ENCODE measurements around the gene SUCLG2.

SUCLG2 gene

DNA sequence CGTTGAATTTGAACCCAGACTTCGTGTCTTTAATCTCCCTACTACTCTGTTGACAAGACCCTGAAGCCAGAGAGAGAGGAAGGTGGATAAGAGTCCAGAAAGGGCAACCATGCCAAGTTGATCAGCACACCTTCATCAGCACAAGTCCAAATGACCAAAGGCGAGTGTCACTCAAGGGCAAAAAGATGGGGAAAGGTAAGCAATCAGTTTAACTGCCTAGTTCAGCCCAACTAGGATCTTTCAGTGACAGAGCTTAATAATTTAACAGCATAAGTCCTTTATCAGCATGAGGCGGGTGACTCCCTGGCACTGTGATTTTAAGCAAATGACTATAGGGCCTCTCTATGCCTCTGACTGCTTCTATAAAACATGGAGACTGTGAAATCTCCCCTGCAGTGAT lies 6.2 kb downstream of the SUCLG2 start:
- no peak for DNase-seq

DNA sequence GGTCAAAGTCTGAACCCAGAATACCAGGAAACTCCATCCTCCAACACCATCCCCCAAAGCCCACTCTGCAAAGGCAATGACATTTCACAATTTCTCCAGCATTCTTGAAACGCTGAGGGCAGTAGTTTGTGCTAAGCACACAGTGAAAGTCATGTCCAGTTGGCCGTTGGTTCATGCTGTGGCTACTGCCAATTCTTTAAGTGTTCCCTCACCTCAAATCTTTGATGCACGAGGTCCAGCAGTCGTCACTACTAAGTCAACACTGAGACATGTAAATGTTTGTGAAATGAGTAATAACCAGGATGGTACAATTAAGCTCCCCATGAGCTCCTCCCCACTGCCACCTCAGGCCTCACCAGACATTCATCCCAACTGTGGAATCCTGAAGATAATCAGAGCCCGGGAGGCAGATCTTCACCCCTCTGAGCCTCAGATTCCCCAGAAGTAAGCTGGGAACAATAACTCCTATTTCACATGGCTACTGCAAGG lies 7.0 kb downstream of the SUCLG2 start:
- DNase-seq: no peak

DNA sequence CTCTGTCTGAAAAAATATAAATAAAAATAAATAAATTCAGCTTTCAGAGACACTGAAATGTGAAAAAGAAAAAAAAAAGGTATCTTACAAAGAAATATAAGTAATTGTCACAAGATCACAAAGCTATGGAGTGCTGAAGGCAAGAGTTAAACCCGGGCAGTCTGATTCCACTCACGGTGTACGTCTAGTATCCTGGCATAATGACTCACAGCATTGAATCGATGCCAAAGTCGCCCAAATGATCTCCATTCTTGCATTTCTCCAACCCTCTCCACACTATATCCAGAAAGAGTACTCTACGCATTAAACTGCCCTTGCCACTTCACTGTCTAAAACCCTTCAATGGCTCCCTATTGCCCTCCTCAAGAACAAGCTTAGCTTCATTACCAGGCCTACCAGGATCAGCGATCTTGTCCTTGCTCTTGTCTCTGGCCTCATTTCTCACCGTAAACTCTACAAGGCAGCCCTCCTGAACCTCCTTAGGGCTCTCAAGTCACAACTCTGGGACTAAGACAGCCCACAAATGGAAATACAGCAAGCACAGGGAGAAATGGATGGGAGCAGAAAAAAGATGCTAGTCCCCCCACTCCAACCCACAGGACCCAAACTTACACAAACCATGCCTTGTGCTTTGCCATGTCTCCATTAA lies 7.7 kb downstream of the SUCLG2 start:
- no peak for DNase-seq

DNA sequence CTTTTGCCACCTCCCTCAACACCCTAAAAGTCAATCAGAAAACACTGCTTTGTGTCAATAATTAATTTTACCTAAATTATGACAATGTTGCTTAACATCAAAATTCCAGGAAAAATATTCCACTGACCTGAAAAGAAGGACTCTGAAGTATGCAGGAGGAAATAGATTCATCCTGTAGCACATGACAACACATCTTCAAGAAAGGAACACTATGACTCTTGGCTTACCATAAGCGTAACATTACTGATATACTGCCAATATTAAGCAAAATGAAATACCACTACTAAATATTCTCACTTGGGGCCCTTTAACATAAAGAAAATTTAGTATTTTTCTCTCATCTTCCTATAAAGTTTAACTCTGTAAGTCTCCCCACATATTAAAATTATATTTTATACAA lies 9.6 kb downstream of the SUCLG2 start:
- no peak for DNase-seq

DNA sequence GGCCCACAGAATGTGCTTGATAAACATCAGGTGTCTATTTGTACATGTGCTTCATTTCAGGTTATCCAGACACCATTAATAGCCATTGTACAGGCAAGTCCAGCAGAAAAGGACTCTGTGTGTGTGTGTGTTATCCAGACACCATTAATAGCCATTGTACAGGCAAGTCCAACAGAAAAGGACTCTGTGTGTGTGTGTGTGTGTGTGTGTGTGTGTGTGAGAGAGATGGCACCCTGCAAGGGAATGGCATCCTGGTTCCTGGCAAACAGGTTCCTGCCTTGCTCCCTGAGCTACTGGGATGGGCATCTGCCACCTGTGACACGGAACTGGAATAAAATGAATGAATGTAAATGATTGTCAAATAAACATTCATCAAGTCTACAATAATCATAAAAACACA lies 11.7 kb downstream of the SUCLG2 start:
- DNase-seq: no peak

DNA sequence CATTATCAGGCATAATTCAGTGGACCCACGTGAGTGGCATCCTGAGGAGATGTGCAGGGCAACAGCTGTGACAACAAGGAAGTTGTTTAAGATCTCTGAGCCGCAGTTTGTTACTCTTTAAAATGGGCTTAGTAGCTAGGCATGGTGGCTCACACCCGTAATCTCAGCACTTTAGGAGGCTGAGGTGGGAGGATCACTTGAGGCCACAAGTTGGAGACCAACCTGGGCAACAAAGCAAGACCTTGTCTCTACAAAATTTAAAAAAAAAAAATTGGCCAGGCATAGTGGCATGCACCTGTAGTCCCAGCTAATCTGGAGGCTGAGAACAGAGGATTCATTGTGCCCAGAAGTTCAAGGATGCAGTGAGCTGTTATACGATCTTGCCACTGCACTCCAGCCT lies 12.2 kb downstream of the SUCLG2 start:
- DNase-seq: no peak

DNA sequence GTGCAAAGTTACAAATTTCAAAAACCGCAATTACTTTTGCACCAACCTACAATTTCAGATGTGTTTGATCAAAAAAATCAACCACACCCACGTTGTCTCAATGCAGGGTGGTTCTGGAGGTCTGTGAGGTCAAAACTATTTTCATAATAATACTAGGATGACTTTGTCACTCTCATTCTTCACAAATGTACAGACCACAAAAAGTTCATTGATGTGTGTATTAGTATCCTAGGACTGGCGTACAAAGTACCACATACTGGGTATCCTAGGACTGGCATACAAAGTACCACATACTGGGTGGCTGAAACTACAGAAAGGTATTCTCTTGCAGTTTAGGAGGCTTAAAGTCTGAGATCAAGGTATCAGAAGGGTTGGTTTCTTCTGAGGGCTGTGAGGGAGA lies 13.0 kb downstream of the SUCLG2 start:
- DNase-seq: no peak

DNA sequence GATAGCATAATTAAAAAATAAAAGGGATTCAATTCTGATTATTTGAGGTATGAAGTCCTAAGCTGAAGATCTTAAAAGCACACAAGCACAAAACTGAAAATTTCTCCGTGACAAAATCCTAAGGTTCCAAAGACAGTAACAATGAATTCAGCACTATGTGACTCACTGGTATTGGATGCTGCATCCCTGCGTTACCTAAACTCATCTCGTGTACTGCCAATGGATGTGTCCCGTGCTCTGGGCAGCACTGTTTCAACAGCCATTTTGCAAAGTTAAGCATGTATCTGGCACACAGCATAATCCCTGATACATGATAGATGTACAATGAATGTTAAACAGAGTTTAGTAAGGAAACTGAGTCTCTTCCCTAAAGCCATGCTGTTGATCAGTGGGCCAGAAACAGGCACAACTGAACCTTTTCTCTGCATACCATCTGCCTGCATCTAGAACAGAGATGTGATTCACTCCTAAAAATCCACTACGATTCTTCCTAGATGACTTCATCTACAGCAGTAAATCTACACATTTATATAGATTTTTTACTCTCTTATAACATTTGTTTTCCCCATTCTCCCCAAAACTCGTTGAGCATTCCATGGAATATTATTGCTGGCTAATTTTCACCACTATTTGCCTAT lies 14.3 kb downstream of the SUCLG2 start:
- no peak for DNase-seq

DNA sequence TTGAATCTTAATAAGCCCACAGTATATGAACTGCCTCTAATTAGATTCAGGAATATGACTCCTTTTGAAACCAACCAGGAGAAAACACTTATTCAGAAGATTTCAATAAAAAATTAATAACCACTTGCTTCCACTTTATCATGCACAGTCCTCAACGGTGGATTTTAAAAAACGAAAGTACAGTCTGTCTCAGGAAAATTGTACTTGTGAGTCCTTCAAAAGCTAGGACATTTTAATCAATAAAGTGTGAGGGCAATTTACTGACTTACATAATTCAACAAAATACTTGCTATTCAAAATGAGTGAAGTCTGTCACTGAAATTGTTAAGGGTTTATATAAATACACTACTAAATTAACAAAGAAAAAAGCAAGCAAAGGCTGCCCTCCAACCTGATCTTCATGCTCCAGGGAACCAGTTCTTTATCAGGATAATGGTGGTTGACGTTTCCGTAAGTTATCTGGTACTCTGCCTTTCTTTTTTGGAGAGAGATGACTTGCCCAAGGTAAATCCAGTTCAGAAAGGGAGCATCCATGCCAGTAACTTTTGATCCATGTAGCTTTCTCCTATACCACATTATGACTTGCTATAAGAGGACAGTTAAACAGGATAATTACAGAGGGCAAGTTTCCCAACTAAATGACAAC lies 17.0 kb downstream of the SUCLG2 start:
- no peak for DNase-seq

DNA sequence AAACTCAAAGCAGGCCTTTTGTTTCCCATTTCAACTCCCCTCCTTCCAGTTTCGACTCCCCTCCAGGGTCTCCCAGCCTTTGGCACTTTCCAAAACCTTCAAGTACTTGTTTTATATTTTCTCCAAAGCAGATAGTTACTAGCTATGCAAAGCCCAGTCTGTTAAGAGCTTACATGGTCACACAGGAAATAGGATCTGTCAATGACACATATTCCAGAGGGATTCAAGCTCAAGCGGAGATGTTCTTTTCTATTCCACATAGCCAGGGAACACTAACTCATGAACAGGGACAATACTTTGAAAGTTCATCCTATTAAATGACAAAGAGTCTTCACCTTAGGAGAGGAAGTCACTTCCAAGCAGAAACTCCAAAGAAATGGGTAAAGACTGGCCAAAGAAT lies 18.6 kb downstream of the SUCLG2 start:
- no peak for DNase-seq

DNA sequence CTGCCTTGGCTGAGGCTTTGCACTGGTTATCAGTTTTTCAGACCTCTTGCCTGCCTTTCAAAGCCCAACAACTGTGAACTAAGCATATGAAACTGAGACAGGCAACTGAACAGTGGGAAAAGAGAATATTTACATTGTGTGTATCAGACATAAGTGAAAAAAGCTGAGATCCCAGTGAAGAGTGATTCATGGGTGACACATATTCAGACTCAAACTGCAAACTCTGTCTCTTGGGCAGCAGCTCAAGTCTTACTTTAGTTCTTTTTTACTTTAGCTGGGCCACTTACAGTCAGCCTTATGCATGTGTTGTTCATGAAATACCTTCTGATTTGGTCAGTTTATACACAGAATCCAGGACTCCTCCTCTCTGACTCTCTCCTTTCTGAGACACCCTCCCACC lies 19.2 kb downstream of the SUCLG2 start:
- DNase-seq: no peak

DNA sequence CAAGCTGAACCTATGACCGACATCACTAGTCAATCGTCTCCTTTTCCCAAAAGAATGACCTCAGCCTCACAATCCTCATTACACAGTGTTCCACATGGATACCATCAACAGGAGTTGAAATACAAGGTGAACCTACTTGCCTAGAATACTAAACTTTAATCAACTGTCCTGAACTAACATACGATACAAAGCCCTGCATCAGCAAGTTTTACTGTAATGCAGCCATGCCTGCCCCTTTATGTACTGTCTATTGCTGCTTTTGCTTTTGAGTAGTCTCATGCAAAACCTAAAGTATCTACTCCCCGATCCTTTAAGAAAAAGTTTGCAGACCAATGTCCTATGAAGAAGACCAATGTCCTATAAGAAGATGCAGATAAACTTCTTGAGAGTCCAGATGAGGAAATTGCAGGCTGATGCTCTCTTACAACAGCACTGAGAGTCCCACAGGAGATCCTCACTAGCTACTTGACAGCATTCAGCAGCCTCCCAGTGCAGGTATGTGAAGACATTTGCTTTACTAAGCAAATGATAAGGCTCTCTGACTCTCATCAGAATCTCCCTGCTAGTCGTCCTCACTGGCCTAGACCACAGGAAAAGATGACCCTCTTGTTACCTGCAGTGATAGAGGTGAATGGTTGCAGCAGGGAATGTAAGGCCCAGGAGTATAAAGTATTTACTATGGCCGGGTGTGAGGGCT lies 23.6 kb downstream of the SUCLG2 start:
- DNase-seq: no peak

DNA sequence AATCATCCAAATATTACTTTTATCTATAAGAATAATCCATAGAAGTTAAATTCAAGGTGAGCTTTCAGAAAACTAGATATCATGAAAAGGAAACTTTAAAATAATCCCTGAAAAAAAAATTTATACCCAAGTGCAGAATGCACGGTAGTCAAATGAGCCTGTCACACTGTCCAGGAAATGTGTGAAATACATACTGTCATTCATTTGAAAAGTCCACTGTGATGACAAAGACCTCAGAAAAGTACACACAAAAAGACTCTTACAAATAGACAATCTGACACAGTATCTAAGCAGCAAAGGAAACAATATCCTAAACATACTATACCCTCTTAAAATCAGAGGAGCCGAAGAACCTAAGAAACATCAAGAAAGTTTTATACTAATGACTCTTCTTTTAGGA lies 29.7 kb downstream of the SUCLG2 start:
- no peak for DNase-seq

DNA sequence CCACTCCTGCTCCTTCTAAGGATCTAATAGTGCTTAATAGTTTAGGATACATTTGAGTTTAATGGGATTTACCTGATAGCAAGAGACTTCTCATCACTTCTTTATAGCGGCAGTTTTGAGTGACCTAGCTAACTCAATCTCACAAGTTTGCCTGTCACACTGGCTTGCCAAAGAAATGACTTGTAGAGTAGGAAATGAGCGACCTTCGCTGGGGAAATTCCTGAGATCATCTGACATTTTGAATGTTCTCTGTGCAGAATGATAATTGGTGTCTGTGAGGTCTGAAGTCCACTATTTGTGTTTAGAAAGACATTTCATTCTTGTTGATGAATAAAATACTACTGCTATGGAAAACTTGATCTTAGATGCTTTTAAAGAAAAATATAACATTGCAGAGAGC lies 30.3 kb downstream of the SUCLG2 start:
- DNase-seq: no peak

DNA sequence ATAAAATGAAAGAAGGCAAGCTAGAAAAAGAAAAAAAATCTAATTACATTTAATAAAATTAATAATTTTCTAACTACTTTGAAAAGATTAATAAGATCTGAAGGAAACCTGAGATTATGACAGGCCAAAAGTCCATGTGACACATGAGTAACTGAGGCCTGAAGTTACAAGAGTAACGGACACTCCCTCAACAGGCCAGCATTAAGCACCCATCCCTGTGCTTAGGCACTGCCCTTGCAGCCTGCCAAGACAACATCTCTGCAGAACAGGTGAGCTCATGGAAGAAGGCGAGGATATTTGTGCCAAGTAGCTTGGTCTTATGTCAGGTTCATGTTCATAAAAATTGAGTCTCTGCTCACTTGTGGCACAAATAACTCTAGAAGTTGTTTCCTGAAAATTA lies 31.8 kb downstream of the SUCLG2 start:
- no peak for DNase-seq

DNA sequence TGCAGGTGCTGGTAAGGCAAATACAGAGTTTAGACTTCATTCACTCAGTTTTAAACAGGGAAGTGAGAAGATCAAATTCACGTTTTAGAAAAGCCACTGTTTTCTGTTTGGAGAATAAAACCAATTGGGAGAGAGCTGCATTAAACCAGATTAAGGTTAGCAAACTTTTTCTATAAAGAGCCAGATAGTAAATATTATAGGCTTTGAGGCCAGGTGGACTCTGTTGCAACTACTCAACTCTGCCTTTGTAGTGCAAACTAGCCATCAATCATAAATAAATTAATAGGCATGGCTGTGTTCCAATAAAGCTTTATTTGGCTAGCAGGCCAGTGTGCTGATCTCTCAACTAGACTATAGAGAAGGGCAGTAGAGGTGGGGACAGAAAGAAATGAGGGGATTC lies 33.5 kb downstream of the SUCLG2 start:
- no peak for DNase-seq

DNA sequence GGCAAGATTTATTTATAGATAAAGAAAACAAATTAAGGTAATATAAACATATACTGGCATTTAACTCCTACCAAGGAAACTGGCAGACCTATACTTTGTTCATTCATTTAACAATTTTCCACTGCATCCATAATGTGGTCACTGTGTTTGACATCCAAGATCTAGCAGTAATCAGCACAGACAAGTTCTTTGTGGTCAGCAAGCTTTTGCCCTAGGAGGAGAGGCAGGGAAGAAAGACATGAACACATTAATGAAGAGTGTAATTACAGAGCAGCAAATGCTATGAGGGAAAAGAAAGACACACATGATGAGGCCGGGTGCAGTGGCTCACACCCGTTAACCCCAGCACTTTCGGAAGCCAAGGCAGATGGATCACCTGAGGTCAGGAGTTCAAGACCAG lies 34.4 kb downstream of the SUCLG2 start:
- no peak for DNase-seq

DNA sequence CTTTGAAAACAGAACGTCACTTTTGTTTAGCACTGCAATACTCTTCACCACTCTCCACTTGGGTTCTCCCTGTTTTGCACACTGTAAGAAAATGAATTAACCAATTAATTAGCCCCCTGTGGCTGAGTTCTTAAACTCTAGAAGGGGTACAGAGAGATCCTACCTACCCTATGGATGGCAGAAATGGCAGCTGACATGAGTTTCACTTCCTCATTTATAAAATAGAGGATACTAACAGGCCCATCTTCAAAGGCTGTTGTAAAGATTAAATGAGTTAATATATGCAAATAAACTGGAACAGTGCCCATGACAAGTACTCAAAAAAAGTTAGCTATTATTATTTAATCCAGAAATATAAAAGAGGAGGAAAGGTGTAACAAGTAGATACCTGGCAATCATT lies 36.9 kb downstream of the SUCLG2 start:
- no peak for DNase-seq

DNA sequence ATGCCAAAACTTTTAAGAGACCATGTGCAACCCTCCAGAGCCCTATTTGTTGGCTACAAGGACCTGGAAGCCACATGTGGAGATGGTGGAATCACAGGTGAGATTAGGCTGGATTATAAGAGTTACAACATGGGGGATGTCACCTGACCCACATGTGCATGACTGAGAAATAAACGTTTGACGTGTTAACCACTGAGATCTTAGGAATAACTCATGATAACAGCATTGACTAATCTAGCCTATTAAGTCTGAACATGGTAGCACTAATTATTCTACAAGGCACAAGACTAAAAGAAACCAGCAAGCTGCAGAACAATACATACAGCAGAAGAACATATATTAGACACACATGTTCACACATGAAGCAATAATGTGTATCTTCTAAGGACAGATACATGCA lies 38.4 kb downstream of the SUCLG2 start:
- DNase-seq: no peak

DNA sequence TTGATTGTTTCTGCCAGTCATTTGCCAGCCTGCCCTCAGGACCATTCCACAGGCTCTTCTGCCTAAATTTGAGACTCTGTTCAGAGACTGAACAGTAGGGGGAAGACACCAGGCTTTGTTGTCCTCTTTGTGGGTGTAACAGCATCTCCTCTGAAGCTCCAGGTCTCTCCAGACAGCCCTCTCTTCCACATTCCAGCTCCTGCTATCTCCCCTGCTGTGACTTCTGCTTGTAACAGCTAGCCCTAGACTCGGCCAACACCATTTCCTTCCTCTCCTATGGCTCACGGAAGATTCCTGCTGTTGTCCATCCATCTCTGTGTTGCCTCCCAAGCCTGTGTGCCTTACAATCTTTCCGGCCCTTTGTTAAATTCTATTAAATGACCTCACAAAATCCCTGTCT lies 40.2 kb downstream of the SUCLG2 start:
- DNase-seq: no peak

DNA sequence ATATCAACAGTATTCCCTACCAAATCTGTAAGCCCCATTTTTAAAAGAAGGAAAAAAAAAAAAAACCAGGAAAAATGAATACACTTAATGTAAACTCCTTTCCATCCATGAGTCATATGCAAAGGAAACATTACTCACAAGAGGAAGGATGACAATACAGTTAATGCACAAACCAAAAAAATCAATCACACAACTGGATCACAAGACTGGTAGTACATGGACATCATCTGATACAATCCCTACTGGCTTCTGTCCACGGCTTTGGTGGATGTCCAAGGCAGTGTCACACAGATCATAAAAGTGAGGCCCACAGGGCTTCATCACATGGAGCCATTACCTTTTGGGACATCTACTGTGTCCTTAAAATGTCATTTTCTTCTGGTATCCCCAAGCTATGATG lies 44.0 kb downstream of the SUCLG2 start:
- DNase-seq: no peak

DNA sequence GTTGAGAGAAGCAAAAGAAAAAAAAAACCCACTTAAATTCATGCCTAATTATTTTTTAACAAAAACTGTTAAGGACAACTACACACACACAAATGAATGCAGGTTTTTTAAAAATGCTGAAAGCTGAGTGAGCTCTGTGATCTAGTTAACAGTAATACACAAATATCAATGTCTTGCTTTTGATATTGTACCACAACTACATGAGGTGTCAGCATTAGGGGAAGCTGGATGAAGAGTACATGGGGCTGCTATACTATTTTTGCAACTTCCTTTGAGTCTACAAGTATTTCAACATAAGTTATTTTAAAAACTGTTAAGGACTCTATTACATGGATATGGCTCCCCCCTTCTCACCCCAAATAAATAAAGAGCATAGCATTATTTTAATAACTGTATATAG lies 44.7 kb downstream of the SUCLG2 start:
- no peak for DNase-seq

DNA sequence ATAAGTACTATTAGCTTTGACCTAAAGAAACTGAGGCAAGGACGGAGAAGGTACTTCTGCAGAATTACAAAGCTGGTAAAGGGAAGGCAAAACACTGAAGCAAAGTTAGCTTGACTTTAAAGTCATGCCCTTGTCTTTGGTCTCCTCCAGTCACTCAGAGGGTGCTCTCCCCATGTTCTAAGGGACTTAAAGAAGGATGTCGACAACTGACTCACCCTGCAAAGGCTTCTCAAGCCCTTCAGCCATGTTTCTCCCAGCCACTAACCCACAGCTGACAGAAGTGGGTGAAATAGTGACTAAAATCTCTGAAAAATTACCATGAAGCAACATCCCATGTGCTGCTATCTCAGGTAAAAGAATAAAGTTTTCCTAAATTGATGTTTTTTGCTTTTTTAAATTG lies 46.4 kb downstream of the SUCLG2 start:
- DNase-seq: no peak

DNA sequence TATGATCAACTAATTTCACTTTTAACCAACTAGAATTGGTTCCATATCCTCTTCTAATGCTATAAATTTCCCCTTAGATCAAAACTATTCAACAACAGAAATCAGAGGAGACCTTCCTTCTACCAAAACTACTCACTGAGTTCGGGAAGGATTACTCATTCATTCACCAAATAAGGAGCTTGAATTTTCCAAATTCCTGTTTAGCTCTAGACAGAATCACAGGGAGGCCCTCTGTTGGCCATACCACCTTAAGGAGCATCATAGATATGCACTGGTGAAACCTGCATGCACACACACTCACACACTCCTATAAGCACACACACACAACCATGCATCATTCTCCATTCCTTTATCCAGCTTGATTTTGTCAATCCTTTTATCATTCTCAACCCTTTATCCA lies 49.0 kb downstream of the SUCLG2 start:
- no peak for DNase-seq

Measured in NCI-H2171 treated with DMSO at 0.1 percent for 48 hours (cell line).